Ureter (tissue), 1 donor: Measurements from ENCODE around the gene CFAP119. TPM values are rescaled to one million over a fixed set of nuclear protein-coding genes. Genes with fewer than 3 reads are reported as not detected.

ENCODE experiments used
- DNase-seq: peaks from one replicate; pipeline ENCODE4 v3.0.0-alpha.2; 2020; ENCODE audit warnings: low spot score
- total RNA-seq: library from RNA; stranded (reverse); gene quantifications from one replicate; pipeline ENCODE4 v1.2.4, GENCODE V29; 2023
- donor health status: DM: yes; HTN: yes; CAD: no.

Gene CFAP119
- total RNA-seq, 1 donor from 2014 or later = 8.7 TPM

DNA sequence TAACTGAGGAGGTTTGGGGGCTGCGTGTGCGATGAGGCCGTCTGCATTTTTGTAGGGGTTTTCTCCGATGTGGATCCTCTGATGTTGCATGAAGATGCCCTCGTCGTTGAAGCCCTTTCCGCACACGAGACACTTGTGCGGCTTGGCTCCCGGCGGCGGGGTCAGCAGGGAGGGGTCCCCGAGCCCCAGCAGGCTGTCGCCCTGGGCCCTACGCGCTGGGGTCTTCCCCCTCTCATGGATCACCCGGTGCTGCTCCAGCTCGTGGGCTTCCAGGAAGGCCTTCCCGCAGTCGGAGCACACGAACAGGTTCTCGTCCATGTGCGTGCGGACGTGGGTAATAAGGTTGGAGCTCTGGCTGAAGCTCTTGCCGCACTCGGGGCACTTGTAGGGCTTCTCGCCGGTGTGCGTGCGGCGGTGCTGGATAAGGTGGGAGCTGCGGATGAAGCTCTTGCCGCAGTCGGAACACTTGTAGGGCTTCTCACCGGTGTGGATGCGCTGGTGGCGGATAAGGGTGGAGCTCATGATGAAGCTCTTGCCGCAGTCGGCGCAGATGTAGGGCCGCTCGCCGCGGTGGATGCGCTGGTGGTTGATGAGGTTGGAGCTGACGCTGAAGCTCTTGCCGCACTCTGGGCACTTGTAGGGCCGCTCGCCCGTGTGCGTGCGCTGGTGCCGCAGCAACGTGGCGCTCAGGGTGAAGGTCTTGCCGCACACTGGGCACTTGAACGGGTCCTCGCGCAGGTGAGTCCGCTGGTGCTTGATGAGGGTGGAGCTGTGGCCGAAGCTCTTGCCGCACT lies 20.8 kb upstream of the CFAP119 start:
- DNase-seq = no peak

DNA sequence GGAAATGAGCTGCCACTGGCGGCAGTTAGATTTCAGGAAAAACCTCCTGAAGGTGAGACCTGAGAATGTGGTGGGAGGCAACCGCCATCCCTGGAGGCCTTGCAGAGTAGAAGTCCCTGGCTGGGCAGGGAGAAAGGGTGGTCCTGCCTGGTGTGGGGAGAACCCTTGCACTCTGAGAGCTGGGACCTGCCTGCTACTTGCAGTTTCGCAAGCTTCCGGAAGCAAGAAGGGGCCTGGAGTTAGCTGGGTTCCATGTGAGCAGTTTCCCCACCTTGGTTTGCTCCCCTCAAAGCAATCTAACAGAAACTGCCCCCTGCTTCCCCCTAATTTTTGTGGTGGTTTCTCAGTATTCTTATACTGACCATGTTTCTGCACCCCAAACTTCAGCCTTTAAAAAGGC lies 18.7 kb upstream of the CFAP119 start:
- DNase-seq = no peak

DNA sequence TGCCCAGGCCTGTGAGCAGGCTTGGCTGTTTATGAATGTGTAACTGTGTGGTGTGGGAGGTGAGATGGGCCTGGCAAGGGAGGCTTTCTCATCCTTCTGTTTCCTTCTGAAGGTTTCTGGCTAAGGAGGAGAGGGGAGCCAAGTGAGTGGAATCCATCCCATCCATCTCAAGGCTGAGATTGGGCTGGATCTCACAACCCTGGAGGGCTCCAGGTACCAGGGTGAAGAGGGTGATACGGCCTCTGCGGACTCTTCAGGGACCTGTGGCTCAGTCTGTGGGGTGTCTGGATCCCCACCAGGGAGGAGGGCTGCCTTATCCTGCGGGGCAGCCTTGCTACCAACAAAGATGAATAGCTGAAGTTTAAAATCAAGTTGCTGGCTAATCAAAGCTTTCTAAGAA lies 18.2 kb upstream of the CFAP119 start:
- DNase-seq = no peak

DNA sequence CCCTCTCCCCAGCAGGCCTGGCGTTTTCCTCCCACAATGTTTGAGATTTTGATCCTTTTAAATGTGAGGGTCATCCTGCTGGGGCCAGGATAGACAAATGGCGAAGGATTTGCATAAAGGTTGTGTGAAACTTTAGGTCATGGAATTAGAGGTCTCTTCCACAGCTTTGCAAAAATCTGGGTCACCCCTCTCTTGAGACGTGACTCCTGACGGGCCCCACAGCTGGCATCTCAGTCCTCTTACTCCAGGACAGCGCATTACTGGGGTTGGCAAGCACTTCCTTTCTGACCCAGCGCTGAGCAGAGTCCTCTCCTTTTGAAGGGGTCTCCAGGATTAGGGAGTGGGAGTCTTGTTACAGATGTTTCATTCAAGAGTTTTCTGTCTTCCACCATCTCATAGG lies 17.7 kb upstream of the CFAP119 start:
- no peak for DNase-seq

DNA sequence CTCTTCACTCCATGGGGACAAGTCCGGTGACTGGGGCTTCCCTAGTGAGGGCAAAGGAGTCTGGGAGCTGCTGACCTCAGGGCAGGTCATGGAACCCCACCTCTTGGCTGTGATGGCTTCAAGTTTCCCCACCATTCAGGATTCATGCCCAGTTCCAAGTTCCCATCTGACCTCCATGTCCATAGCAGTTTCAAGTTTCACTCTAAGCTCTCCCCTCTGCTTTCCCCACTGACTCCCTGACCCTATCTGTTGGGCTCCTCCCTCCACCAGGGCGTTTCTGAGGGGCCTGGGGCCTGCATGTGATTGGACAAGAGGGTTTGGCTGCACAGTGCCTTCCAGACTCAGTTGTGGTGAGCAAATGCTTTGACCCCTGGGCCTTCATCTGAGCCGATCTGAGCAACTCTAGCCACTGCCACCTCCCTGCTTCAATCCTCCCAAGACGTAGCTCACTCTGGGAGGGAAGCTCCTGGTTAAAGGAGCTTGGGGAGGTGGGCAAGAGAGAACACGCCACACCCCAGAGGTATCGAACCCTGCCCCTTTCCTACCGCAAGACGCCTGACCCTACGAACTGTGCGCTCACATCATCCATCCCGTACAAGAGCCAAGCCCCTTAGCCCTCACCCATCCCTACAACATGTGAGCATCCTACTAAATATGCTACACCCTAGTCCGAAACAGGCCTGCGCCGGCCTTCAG lies 16.8 kb upstream of the CFAP119 start:
- no peak for DNase-seq

DNA sequence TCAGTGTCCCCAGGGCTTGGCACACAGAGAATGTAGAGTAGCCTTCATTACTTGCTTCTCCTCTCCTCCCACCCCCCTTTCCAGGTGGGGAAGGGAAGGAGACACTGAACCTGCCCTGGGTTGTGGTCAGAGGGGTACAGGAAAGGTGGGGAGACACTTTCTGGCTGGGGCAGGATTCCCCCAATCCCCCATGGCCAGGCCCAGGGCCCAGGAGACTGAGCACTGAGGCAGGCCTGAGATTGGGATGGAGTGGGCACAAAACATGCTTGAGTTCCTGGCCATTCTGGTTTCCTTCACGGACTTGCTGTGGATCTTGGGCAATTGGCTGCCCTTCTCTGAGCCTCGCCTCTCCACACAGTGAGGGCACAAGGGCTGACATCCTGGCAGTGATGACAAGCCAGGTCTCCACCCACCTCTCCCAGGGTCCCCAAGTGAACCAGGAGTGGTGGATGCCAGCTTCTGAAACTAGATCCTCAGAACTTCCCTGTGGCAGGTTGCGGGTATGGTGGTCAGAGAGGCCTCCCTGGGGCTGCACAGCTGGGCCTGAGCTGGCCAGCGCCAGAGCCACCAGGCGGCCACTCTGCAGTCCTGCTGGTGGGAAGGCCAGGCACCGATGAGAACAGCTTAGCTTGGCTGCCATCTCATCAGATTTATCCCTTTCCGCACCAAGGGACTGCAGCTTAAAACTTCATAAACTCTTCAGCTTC lies 15.9 kb upstream of the CFAP119 start:
- no peak for DNase-seq

DNA sequence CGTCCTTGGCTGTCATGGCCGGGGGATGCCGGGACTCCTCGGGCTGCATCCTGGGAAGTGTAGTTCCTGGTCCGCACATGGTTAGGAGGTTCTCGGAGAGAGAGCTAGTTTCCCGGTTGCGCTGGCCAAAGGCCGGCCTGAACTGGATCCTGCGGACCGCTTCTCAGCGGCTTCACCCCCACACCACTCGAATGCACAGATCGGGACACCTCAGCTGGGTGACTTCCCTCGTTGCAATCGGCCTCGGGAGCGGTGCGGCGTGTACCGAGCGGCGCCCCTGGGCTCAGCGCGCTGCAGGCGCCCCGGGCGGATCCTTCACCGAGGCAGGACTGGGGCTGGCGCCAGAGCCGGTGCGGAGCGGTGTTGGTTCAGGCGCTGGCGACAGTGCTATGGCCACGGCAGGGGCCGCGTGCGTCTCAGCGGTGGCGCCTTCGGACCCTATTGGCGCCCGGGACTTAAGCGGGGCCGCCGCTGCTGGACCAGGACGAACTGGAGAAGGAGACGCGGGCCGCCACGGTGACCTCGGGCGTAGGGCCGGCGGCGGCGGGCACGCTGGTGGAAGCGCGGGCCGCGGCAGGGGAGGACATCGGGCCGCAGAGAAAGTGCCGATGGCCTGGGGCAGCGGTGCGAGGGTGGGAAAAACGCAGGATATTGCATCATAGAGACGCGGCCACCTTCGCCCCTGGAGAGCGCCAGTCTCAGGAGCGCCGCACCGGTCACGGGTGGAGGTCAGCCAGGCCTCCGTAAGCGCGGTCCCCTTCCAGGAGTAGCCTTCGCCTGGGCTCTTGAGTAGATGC lies 13.7 kb upstream of the CFAP119 start:
- peak; percentile 90 for DNase-seq

DNA sequence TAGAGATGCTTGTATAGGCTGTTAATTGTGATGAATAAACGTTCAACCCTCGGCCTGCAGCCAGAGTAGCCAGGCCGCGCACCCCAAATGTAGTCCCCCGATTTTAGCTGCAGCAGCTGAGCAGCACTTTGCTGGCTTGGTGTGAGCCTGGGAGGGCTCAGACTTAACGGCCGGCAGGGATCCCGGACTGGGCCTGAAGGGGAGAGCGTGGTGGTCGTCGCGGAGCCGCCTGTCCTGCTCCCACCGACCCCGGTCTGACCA lies 13.2 kb upstream of the CFAP119 start:
- DNase-seq = no peak

DNA sequence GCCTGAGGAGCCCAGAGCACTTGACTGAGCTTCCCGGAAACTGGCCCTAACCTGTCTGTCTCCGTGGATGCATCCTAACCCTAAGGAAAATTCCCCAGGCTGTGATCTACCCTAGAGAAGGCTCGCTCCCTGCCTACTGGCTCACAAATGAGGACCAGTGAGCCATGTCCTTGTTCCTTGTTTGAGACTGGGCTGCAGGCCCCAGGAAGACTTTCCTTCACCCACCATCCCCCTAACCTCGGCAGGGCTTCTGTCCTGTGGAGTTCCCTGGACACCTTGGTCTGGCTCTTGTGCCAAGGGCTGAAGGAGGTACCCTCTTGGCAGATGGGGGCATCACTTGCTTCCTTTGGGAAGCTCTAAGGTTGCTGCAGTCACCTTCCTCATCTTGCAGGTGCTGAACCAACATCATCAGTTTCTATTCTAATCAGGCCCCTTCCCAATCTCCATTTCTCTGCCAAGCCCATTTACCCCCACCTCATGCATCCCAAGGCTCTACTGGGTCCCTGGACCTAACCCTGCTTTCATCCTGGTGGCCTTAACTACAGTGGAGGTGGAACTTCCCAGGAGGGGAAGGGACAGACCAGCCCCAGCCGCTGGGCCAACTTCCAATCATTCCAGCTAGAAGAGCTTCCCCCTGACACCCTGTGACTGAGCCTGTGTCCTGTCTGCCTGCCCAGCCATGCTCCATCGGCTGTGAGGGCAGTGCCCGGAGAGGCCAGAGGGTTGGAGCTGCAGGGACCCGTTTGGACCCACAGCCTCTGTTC lies 12.7 kb upstream of the CFAP119 start:
- no peak for DNase-seq

DNA sequence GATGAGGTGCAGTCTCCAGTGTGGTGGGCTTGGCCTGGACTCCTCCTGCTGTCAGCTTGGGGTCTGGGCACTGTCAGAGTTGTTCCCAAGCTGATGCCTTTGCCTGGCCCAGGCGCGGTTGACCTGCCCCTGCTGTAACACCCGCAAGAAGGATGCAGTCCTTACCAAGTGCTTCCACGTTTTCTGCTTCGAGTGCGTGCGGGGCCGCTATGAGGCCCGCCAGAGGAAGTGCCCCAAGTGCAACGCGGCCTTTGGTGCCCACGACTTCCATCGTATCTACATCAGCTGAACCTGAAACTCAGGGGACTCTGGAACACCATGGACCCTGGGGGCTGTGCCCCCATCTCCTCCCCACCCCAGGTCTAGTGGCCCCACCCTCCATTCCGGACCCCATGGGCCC lies 12.0 kb upstream of the CFAP119 start:
- DNase-seq = no peak

DNA sequence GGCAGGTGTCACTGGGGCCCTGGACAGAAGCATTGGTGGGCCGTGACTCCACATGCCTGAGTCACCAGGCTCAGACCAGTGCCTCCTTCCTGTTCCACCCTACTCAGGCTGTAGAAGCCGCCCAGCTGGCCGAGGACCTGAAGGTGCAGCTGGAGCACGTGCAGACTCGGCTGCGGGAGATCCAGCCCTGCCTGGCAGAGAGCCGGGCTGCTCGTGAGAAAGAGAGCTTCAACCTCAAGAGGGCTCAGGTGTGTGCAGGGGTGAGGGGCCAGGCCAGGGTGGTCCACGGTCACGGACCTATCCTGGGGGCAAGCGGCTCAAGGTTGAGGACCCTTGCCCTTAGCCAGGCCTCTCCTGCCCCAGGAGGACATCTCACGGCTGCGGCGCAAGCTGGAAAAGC lies 9.9 kb upstream of the CFAP119 start:
- no peak for DNase-seq

DNA sequence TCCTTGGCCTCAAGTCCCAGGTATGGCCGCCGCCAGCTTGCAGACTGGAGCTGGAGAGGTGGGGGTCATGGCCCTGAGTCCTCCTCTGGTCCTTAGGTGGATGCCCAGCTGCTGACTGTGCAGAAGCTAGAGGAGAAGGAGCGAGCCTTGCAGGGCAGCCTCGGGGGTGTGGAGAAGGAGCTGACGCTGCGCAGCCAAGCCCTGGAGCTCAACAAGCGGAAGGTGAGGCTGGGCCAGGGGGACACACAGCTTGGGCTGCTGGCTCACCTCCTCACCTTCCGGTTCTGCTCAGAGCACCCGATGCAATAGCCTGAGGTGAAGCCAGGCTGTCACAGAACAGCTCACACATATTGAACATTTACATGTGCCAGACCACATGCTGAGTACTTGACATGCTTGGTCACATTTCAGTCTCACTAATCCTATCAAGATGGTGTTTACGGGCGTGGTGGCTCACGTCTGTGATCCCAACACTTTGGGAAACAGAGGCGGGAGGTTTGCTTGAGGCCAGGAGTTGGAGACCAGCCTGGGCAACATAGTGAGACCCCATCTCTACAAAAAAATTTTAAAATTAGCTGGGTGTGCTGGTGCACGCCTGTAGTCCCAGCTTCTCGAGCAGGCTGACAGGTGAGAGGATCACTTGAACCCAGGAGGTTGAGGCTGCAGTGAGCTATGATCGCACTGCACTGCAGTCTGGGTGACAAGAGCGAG lies 7.7 kb upstream of the CFAP119 start:
- no peak for DNase-seq

DNA sequence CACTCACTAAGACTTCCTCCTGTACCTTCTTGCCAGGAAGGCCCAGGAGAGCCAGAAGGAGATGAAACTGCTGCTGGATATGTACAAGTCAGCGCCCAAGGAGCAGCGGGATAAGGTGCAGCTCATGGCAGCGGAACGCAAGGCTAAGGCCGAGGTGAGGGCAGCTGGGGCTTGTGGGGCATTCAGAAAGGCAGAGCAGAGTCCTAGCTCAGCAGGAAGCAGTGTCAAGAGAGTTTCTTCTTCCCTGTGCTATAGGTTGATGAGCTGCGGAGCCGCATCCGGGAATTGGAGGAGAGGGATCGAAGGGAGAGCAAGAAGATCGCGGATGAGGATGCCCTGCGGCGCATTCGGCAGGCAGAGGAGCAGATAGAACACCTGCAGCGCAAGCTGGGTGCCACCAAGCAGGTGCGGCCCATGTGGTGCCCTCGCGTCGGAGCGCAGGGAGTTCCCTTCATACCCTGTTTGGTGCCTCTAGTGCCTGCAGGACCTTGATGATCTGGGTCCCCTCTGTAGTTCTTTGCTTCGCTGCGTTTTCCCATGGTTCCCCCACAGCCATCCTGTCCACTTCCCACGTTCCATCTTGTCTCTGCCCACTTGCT lies 6.8 kb upstream of the CFAP119 start:
- DNase-seq = no peak

DNA sequence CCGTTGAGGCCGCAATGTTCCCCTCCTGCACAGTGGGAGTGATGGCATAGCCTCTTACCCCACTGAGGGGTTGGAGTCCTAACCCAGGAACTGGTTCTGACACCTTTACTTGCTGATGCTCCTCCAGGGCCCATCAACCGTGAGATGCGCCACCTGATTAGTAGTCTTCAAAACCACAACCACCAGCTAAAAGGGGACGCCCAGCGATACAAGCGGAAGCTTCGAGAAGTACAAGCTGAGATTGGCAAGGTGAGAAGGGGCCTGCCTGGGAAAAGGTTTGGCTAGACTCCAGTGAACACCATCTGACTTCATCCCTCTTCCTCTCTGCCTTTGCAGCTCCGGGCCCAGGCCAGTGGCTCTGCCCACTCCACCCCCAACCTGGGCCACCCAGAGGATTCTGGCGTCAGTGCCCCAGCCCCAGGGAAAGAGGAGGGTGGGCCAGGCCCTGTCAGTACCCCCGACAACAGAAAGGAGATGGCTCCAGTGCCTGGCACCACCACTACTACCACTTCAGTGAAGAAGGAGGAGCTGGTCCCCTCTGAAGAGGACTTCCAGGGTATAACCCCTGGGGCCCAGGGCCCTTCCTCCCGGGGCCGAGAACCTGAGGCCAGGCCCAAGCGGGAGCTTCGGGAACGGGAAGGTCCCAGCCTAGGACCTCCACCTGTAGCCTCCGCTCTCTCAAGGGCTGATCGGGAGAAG lies 6.1 kb upstream of the CFAP119 start:
- no peak for DNase-seq

DNA sequence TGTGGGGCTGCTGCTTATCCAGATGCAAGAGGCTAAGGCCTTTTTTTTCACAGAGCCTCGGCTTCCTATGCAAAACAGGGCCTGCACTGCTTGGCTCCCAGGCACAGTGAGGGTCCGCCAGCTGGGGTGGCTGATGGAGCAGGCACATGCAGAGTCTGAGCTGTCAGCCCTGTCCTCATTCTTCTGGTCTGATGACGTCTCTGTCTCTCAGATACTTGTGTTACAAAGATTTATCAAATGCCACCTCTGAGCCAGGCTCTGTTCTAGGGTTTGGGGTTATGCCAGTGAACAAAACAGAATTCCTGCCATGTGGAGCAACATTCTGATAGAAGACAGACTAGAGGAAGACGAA lies 5.0 kb upstream of the CFAP119 start:
- DNase-seq = no peak

DNA sequence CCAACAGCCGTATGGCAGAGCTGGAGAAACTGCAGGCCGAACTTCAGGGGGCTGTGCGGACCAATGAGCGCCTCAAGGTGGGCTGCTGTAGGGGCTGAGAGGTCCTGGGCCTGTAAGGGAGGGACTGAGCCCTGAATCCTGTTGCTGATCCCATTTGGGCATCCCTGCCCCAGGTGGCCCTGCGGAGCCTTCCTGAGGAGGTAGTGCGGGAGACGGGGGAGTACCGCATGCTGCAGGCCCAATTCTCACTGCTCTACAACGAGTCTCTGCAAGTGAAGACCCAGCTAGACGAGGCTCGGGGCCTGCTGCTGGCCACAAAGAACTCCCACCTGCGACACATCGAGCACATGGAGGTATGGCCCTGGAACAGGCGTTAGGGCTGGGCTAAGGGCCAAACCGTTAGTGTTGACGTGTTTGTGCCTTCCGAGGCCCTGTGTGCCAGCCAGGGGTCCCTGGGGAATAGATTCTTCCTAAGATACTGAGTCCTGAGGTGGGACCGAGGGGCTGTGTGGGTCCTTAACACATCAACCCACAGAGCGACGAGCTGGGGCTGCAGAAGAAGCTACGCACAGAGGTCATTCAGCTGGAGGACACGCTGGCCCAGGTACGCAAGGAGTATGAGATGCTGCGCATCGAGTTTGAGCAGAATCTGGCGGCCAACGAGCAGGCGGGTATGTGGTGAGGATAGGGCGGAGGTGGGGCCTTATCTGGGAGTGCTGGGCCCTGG lies 4.5 kb upstream of the CFAP119 start:
- no peak for DNase-seq

DNA sequence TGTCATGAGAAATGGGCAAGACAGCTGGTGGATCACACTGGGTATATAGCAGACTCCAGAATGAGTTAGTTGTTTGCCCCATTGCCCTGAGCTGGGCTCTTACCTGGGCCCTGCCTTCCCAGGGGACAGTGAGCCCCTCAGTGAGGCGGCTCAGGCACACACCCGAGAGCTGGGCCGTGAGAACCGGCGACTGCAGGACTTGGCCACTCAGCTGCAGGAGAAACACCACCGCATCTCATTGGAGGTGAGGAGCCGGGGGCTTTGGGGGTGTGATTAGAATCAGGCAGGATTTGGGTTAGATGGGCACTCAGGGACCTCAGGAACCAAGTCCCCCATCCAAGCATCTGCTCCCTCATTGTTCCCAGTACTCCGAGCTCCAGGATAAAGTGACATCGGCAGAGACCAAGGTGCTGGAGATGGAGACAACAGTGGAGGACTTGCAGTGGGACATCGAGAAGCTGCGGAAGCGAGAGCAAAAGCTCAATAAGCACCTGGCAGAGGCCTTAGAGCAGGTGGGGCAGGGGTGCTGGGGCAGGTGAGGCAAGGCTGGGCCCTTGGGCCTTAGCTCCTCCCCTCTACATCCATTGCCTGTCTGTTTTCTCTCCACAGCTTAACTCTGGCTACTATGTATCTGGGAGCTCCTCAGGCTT lies 3.1 kb upstream of the CFAP119 start:
- DNase-seq = no peak

DNA sequence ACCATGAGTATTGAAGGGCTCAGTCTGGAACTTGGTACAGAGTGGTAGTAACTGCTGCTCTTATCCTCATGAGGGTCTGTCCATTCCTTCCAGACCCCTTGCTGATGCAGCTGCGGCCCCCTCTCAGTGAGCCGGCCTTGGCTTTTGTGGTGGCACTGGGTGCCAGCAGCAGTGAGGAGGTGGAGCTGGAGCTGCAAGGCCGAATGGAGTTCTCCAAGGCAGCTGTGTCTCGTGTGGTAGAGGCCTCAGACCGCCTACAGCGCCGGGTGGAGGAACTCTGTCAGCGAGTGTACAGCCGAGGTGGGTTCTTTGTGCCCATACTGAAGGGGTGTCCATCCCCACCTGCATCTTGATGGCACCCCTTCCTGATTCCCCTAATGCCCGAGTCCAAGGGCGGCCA lies 2.2 kb upstream of the CFAP119 start:
- DNase-seq = no peak
